GM23338 (cell line): ENCODE measurements around the gene SFSWAP. TPM values are rescaled to one million over a fixed set of nuclear protein-coding genes. Genes with fewer than 3 reads are reported as not detected.

Experiments
- ATAC-seq: fragments of 200-7000 bp; cut with Tn5 transposase; 3 replicates; pipeline ENCODE4 v1.9.1; 2020
- DNase-seq: peaks from one replicate; pipeline ENCODE4 v3.0.0-alpha.2; 2015; ENCODE audit warnings: low spot score
- H2AFZ ChIP-seq: fragments of 200-600 bp; sonication (generic); 2 replicates; pipeline ENCODE4 v1.8.0; 2016; ENCODE audit warnings: antibody characterized with exemption, mild to moderate bottlenecking, moderate library complexity
- H3F3A ChIP-seq: fragments of 200-600 bp; sonication (generic); replicated peaks from 2 replicates; pipeline ENCODE4 v1.8.0; 2017; ENCODE audit warnings: antibody characterized with exemption, mixed run types, low read depth
- H3K27ac ChIP-seq: fragments of 200-600 bp; sonication (generic); 2 replicates; pipeline ENCODE4 v1.6.1; 2016; ENCODE audit warnings: low read depth
- H3K27me3 ChIP-seq: fragments of 200-600 bp; sonication (generic); 2 replicates; pipeline ENCODE4 v1.8.0; 2016; ENCODE audit warnings: mild to moderate bottlenecking, mixed run types, moderate library complexity; ENCODE audit not compliant: insufficient read depth
- H3K36me3 ChIP-seq: fragments of 200-600 bp; sonication (generic); 2 replicates; pipeline ENCODE4 v1.8.0; 2016; ENCODE audit warnings: mild to moderate bottlenecking; ENCODE audit not compliant: insufficient read depth
- H3K4me1 ChIP-seq: fragments of 200-600 bp; sonication (generic); 2 replicates; pipeline ENCODE4 v1.8.0; 2016; ENCODE audit warnings: mild to moderate bottlenecking, moderate library complexity; ENCODE audit not compliant: insufficient read depth
- H3K4me2 ChIP-seq: fragments of 200-600 bp; sonication (generic); 2 replicates; pipeline ENCODE4 v1.7.1; 2017; ENCODE audit warnings: mixed run types
- H3K4me3 ChIP-seq: fragments of 200-600 bp; sonication (generic); 2 replicates; pipeline ENCODE4 v1.6.1; 2016; ENCODE audit warnings: mixed run types
- H3K79me2 ChIP-seq: fragments of 200-600 bp; sonication (generic); replicated peaks from 2 replicates; pipeline ENCODE4 v1.8.0; 2017; ENCODE audit warnings: mild to moderate bottlenecking; ENCODE audit not compliant: insufficient read depth
- H3K9me2 ChIP-seq: fragments of 200-600 bp; sonication (generic); 2 replicates; pipeline ENCODE4 v1.8.0; 2017; ENCODE audit not compliant: insufficient read depth
- H4K20me1 ChIP-seq: fragments of 200-600 bp; sonication (generic); replicated peaks from 2 replicates; pipeline ENCODE4 v1.8.0; 2017; ENCODE audit warnings: mild to moderate bottlenecking; ENCODE audit not compliant: insufficient read depth
- H3K27ac Mint-ChIP-seq: 2 replicates; pipeline ENCODE4 v1.8.0; 2020; ENCODE audit warnings: inconsistent platforms, mild to moderate bottlenecking, moderate library complexity, mixed read lengths
- H3K27me3 Mint-ChIP-seq: 3 replicates; pipeline ENCODE4 v1.8.0; 2022; ENCODE audit warnings: low read depth, mild to moderate bottlenecking, moderate library complexity, mixed read lengths, inconsistent platforms; ENCODE audit not compliant: insufficient read depth, poor library complexity
- H3K36me3 Mint-ChIP-seq: 3 replicates; pipeline ENCODE4 v1.8.0; 2021; ENCODE audit warnings: low read depth, mild to moderate bottlenecking, inconsistent platforms, moderate library complexity, mixed read lengths
- H3K4me1 Mint-ChIP-seq: 3 replicates; pipeline ENCODE4 v1.8.0; 2020; ENCODE audit warnings: mild to moderate bottlenecking, inconsistent platforms, mixed read lengths
- H3K4me3 Mint-ChIP-seq: 3 replicates; pipeline ENCODE4 v1.8.0; 2021; ENCODE audit warnings: moderate library complexity, mild to moderate bottlenecking, inconsistent platforms, mixed read lengths
- H3K9me3 Mint-ChIP-seq: 3 replicates; pipeline ENCODE4 v1.8.0; 2020; ENCODE audit warnings: moderate library complexity, mild to moderate bottlenecking, inconsistent platforms, mixed read lengths
- CREB1 ChIP-seq: fragments of 250-450 bp; sonication (Bioruptor Pico); IDR thresholded peaks from 2 replicates; pipeline ENCODE4 v1.5.0; 2020; ENCODE audit warnings: low read depth, mild to moderate bottlenecking, moderate library complexity
- CTCF ChIP-seq, 2 experiments: fragments of 200-600 bp in 1 of 2; sonication (generic) in 1 of 2; conservative IDR thresholded peaks; 2 replicates each; pipeline versions ENCODE4 v1.5.1 to v1.6.1; 2016 to 2017; ENCODE audit warnings: antibody characterized with exemption in 2 of 2, low read depth in 2 of 2, mild to moderate bottlenecking in 2 of 2, moderate library complexity in 1 of 2
- ETS1 ChIP-seq: IDR thresholded peaks from 2 replicates; pipeline ENCODE4 v1.6.1; 2016; ENCODE audit warnings: antibody characterized with exemption
- EZH2 ChIP-seq: fragments of 200-600 bp; sonication (generic); IDR thresholded peaks from one replicate; pipeline ENCODE4 v1.8.0; 2017; ENCODE audit warnings: antibody characterized with exemption, mild to moderate bottlenecking, low read depth; ENCODE audit not compliant: unreplicated experiment
- EZH2phosphoT487 ChIP-seq: fragments of 200-600 bp; sonication (generic); IDR thresholded peaks from one replicate; pipeline ENCODE4 v1.8.1; 2018; ENCODE audit warnings: antibody characterized with exemption; ENCODE audit not compliant: unreplicated experiment
- JUNB ChIP-seq: IDR thresholded peaks from one replicate; pipeline ENCODE4 v1.6.1; 2016; ENCODE audit warnings: antibody characterized with exemption; ENCODE audit not compliant: unreplicated experiment
- NANOG ChIP-seq: IDR thresholded peaks from 2 replicates; pipeline ENCODE4 v1.6.1; 2016; ENCODE audit warnings: antibody characterized with exemption, borderline replicate concordance
- POLR2AphosphoS5 ChIP-seq: IDR thresholded peaks from 2 replicates; pipeline ENCODE4 v1.6.1; 2016; ENCODE audit warnings: antibody characterized with exemption, low read depth
- REST ChIP-seq: IDR thresholded peaks from one replicate; pipeline ENCODE4 v1.6.1; 2018; ENCODE audit warnings: antibody characterized with exemption; ENCODE audit not compliant: unreplicated experiment
- STAT1 ChIP-seq: IDR thresholded peaks from one replicate; pipeline ENCODE4 v1.6.1; 2016; ENCODE audit warnings: antibody characterized with exemption; ENCODE audit not compliant: unreplicated experiment
- ZNF114 ChIP-seq: fragments of 250-450 bp; sonication (Bioruptor Pico); IDR thresholded peaks from 2 replicates; pipeline ENCODE4 v1.5.0; 2020; ENCODE audit warnings: mild to moderate bottlenecking, moderate library complexity
- ZNF331 ChIP-seq: fragments of 250-450 bp; sonication (Bioruptor Pico); IDR thresholded peaks from 2 replicates; pipeline ENCODE4 v1.5.0; 2020; ENCODE audit warnings: low read depth, mild to moderate bottlenecking, moderate library complexity
- ZNF462 ChIP-seq: fragments of 250-450 bp; sonication (Bioruptor Pico); IDR thresholded peaks from 2 replicates; pipeline ENCODE4 v1.5.0; 2020; ENCODE audit warnings: mild to moderate bottlenecking, moderate library complexity
- polyA plus RNA-seq: library from polyadenylated mRNA; unstranded; fragments of >200 nt; fragmentation: Nextera tagmentation; extraction: Ambion mirVana; gene quantifications from 2 replicates; pipeline ENCODE4 v1.2.1, GENCODE V29; 2016
- total RNA-seq: library from RNA; depleted of rRNA; stranded (reverse); fragments of >200 nt; shearing (Covaris generic); gene quantifications from 2 replicates; pipeline ENCODE4 v1.2.3, GENCODE V29; 2014

Gene SFSWAP
- total and polyA plus RNA-seq, 2 experiments from 2014 or later: 41.0 to 49.8 TPM

DNA sequence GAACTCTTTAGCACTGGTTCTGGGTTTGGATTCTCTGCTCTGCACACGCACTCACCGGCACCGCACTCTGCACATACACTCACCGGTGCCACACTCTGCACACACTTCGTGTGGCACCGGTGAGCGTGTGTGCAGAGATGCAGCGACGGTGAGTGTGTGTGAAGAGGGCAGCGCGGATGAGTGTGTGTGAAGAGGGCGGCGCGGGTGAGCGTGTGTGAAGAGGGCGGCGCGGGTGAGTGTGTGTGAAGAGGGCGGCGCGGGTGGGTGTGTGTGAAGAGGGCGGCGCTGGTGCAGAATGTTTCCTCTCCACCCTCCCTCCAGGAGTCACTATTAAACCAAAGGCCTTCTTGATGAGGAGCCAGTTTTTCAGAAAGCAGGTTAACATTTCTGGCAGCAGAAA is 68.1 kb downstream of the SFSWAP start:
- Mint-ChIP-seq H3K27ac (peak overlapping the region; percentile 68; the same call in 1 of the 2 replicates), H3K4me3 (no peak overlapping the region), H3K27me3 (peaks cover 11% of the 10 kb centered on the region), H3K9me3 (no peaks in the 10 kb centered on the region), H3K4me1 (peaks cover 27% of the 10 kb centered on the region), H3K36me3 (peaks cover 48% of the 10 kb centered on the region)
- Histone ChIP-seq H3K79me2 (peaks cover 15% of the 10 kb centered on the region), H4K20me1 (peaks cover 4% of the 10 kb centered on the region; the same call in 1 of the 2 replicates), H3K27ac (no peak overlapping the region), H2AFZ (no peak overlapping the region), H3K36me3 (peaks cover 24% of the 10 kb centered on the region), H3F3A (no peaks in the 10 kb centered on the region), H3K4me1 (peaks cover 22% of the 10 kb centered on the region), H3K9me2 (no peaks in the 10 kb centered on the region), H3K27me3 (no peaks in the 10 kb centered on the region), H3K4me2 (no peak overlapping the region), H3K4me3 (no peak overlapping the region)
- no peak for DNase-seq
- TF ChIP-seq REST: no peak
- TF ChIP-seq NANOG: no peak
- no peak for TF ChIP-seq ZNF331 (CRISPR knock-in tag)
- no peak for TF ChIP-seq CREB1 (CRISPR knock-in tag)
- TF ChIP-seq EZH2: no peak
- TF ChIP-seq ETS1: no peak
- no peak for TF ChIP-seq POLR2AphosphoS5
- TF ChIP-seq JUNB: no peak
- TF ChIP-seq STAT1: no peak
- no peak for TF ChIP-seq CTCF (conservative IDR thresholded peaks at IDR 0.05; ENCODE audit: low read depth in 2 of 2)
- no peak for TF ChIP-seq ZNF114 (CRISPR knock-in tag)
- no peak for TF ChIP-seq EZH2phosphoT487
- TF ChIP-seq ZNF462 (CRISPR knock-in tag): no peak
- ATAC-seq: no peak
